ENCODE results near the gene CDC14A. TPM values are rescaled to one million over a fixed set of nuclear protein-coding genes. Genes with fewer than 3 reads are reported as not detected.
A peak's percentile ranks its signal among the peaks of the same experiment; 100 is the strongest.

The CDC14A gene
- total RNA-seq, 1 donor from 2014 or later, result 0.79 TPM

DNA sequence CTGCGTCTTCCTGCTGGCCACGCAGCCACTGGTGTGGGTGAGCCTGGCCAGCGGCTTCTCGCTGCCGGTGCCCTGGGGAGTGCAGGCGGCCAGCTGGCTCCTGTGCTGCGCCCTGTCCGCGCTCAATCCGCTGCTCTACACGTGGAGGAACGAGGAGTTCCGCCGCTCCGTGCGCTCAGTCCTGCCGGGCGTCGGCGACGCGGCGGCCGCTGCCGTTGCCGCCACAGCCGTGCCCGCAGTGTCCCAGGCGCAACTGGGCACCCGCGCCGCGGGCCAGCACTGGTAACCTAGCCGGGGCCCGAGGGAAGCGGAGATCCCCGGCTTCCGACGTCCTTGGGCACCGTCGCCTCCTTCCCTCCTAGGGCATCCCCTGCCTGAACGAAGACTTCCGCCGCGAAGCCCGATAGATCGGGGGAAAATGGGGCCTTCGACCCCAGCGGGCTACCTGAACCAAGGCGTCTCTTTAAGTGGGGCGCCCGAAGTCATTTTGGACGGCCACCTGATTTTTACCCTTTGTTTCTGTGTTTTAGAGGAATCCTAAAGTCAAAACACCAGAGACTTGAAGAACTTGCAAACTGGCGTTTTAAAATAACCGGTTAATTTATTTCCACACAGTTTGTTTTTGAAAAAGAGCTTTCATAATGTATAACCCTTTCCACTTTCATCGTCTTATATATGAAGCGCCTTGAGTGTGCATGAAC lies 187.7 kb downstream of the CDC14A start:
- TF ChIP-seq, protein P1, sequence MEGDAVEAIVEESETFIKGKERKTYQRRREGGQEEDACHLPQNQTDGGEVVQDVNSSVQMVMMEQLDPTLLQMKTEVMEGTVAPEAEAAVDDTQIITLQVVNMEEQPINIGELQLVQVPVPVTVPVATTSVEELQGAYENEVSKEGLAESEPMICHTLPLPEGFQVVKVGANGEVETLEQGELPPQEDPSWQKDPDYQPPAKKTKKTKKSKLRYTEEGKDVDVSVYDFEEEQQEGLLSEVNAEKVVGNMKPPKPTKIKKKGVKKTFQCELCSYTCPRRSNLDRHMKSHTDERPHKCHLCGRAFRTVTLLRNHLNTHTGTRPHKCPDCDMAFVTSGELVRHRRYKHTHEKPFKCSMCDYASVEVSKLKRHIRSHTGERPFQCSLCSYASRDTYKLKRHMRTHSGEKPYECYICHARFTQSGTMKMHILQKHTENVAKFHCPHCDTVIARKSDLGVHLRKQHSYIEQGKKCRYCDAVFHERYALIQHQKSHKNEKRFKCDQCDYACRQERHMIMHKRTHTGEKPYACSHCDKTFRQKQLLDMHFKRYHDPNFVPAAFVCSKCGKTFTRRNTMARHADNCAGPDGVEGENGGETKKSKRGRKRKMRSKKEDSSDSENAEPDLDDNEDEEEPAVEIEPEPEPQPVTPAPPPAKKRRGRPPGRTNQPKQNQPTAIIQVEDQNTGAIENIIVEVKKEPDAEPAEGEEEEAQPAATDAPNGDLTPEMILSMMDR (IDR thresholded peaks at IDR 0.05; ENCODE audit: insufficient read depth, low read length, severe bottlenecking), result no peak
- FAIRE-seq, result no peak
- Histone ChIP-seq H3K36me3 (ENCODE audit: control insufficient read depth, insufficient read depth, low read length) (no peaks in the 10 kb centered on the region), H3K27me3 (ENCODE audit: control insufficient read depth, insufficient read depth, low read length) (peaks cover 23% of the 10 kb centered on the region), H3K4me3 (ENCODE audit: low read depth, low read length) (peak overlapping the region; percentile 18)
- no peak for DNase-seq (ENCODE audit: low read depth)

DNA sequence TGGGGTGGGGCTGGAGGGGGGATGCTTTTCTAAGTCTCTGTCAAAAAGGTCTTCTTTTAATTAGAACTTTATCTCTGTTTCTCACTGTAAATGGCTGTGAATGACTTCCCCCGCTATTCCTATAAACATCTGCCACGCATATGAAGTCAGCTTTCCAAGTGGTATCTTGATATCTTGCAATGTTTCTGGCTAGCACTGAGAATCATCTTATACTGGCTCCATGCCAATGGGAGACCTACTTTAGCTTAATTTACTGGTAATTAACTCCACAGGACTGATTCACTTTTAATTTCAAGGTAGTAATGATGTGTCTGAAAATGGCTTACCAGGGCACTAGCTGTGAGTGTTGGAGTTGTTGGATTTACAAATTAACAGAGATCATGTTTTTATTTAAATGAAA lies 190.0 kb downstream of the CDC14A start:
- TF ChIP-seq, protein P1 (IDR thresholded peaks at IDR 0.05; ENCODE audit: insufficient read depth, low read length, severe bottlenecking), result no peak
- DNase-seq (ENCODE audit: low read depth), result no peak
- no peaks in the 10 kb centered on the region for H3K36me3 ChIP-seq (ENCODE audit: control insufficient read depth, insufficient read depth, low read length)
- H3K4me3 ChIP-seq (ENCODE audit: low read depth, low read length), result no peak overlapping the region
- H3K27me3 ChIP-seq (ENCODE audit: control insufficient read depth, insufficient read depth, low read length), result peaks cover 22% of the 10 kb centered on the region
- FAIRE-seq, result no peak

DNA sequence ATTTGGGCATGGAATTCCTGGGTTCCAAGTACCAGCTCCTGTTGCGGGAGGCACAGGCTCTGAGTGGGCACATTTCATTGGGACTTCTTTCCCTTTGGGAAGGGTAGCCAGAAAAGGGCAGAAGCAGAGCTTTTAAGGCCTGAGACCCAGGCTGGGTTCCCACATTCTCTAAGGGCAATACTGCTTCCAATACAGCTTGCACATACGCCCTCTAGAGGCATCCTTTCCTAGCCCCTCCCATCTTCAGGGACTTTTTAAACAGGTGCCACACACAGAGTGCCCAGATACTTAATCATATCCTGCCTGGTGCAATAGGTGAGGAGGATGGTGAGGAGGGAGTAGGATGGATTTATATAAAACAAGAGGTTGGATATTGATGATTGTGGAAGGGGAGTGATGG lies 191.3 kb downstream of the CDC14A start:
- no peak for FAIRE-seq
- H3K27me3 ChIP-seq (ENCODE audit: control insufficient read depth, insufficient read depth, low read length), result peaks cover 14% of the 10 kb centered on the region
- no peak overlapping the region for H3K4me3 ChIP-seq (ENCODE audit: low read depth, low read length)
- H3K36me3 ChIP-seq (ENCODE audit: control insufficient read depth, insufficient read depth, low read length), result no peaks in the 10 kb centered on the region
- TF ChIP-seq, protein P1 (IDR thresholded peaks at IDR 0.05; ENCODE audit: insufficient read depth, low read length, severe bottlenecking), result peak; percentile 50
- peak; percentile 65 for DNase-seq (ENCODE audit: low read depth)

DNA sequence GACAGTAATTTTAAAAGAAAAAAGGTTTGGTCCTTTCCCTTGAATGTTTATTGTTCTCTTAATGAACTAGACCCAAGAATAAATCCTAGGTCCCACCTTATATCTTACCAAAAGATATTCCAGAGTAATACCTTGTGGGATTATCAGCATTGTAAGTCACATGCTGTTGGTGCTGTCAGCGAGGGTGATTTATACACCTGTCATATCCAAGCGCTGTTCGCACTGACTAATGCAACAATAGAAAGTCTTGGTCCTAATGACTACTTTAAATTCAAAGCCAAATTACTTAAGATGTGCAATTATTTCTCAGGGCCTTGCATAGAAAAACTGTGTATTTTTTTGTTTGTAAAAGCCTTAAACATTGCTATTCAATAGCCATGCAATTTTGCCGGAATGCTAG lies 192.5 kb downstream of the CDC14A start:
- FAIRE-seq (no peak), DNase-seq (ENCODE audit: low read depth) (no peak)
- Histone ChIP-seq H3K27me3 (ENCODE audit: control insufficient read depth, insufficient read depth, low read length) (peaks cover 6% of the 10 kb centered on the region), H3K4me3 (ENCODE audit: low read depth, low read length) (no peak overlapping the region), H3K36me3 (ENCODE audit: control insufficient read depth, insufficient read depth, low read length) (no peaks in the 10 kb centered on the region)
- TF ChIP-seq, protein P1 (IDR thresholded peaks at IDR 0.05; ENCODE audit: insufficient read depth, low read length, severe bottlenecking), result no peak

- DNase-seq (ENCODE audit: low read depth) (no peak), FAIRE-seq (no peak)
- H3K36me3 ChIP-seq (ENCODE audit: control insufficient read depth, insufficient read depth, low read length), result no peaks in the 10 kb centered on the region
- TF ChIP-seq, protein P1 (IDR thresholded peaks at IDR 0.05; ENCODE audit: insufficient read depth, low read length, severe bottlenecking), result no peak
- H3K4me3 ChIP-seq (ENCODE audit: low read depth, low read length), result no peak overlapping the region
- peaks cover 2% of the 10 kb centered on the region for H3K27me3 ChIP-seq (ENCODE audit: control insufficient read depth, insufficient read depth, low read length)
Observed at GRCh38 chr1:100545855-100546254, 193.5 kb downstream of the CDC14A start.

DNA sequence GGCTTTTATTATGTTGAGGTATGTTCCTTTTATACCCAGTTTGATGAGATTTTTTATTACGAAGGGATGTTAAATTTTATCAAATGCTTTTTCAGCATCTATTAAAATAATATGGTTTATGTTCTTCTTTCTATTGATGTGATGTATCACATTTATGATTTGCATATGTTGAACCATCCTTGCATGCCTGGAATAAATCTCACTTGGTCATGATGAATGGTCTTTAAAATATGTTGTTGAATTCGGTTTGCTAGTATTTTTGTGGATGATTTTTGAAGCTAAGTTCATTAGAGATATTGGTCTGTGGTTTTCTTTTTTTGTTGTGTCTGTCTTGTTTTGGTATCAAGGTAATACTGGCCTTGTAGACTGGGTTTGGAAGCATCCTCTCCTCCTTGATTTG lies 199.7 kb downstream of the CDC14A start:
- Histone ChIP-seq H3K4me3 (ENCODE audit: low read depth, low read length) (no peak overlapping the region), H3K27me3 (ENCODE audit: control insufficient read depth, insufficient read depth, low read length) (no peaks in the 10 kb centered on the region), H3K36me3 (ENCODE audit: control insufficient read depth, insufficient read depth, low read length) (no peaks in the 10 kb centered on the region)
- TF ChIP-seq, protein P1 (IDR thresholded peaks at IDR 0.05; ENCODE audit: insufficient read depth, low read length, severe bottlenecking), result no peak
- no peak for DNase-seq (ENCODE audit: low read depth)
- no peak for FAIRE-seq
